GM18951 (cell line): ENCODE measurements around the gene COL23A1.
"Not testable (repeated sequence)": the region's sequence is repeated elsewhere in the genome, so short reads cannot be mapped to it uniquely, and the experiment has no call there.

Experiments
- POLR2A ChIP-seq: IDR thresholded peaks from 4 replicates; pipeline ENCODE4 v1.6.1; 2011; ENCODE audit warnings: mild to moderate bottlenecking; ENCODE audit not compliant: insufficient read length, insufficient read depth; ENCODE audit errors: extremely low read depth
- in situ Hi-C: fragments of 300-500 bp; cut with MboI; formaldehyde crosslinking; loops from one replicate; pipeline ENCODE4 v1.12.0; 2022; ENCODE audit warnings: low sequenced_read_pairs, mixed read lengths, inconsistent platforms; ENCODE audit not compliant: unreplicated experiment

Gene COL23A1

DNA sequence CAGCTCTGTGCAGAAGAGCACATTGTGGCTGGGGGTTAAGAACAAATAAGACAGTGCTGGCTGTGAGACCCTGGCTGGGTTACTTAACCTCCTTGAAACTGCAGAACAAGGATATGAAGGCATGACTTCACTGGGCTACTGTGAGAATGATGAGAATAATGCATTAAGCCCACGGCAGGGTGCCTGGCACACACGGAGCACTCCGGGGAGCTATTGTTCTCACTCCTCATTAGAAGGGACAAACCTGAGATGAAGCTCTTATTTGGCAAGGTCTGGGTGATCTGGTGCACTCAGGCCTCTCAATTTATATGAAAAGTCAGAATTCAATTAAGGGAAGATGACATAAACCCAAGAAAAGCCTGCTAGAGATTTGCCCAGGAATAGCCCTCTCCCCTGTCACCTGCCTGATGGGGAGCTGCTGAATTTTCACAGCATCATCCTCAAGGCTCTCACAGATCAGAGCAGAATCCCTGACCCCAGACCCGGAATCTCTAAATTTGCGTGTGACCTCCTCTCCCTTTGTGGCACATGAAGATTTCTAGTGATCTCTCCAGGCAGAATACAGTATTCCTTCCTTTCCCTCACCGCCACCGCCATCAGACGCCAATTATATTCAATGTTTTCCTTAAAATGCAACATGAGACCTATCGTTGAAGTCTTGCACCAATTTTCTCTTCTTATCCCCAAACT is 102.1 kb downstream of the COL23A1 start:
- no peak for TF ChIP-seq POLR2A
- in situ Hi-C loops = no loop called here

DNA sequence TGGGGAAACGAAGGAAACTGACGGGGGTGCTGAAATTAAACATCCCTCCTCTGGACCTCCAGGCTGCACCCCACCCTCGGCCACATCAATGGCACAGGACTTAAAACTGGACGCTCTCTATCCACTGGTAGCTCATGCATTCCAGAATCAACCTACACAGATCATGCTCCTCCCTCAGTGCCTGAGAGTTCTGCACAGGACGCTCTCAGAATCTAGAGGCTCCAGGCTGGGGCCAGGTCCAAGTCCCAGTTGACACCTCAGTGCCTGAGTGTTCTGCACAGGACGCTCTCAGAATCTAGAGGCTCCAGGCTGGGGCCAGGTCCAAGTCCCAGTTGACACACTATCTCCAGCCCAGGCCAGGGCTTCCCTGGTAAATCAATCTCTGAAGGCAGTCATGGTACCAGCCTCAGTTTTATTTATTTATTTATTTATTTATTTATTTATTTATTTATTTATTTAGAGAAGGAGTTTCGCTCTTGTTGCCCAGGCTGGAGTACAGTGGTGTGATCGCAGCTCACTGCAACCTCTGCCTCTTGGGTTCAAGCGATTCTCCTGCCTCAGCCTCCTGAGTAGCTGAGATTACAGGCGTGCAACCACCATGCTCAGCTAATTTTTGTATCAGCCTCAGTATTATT is 103.2 kb downstream of the COL23A1 start:
- in situ Hi-C loops = not testable (repeated sequence)

GRCh38 chr5:178486239-178486641 is 104.0 kb downstream of the COL23A1 start:
- in situ Hi-C loops = no loop called here
- no peak for TF ChIP-seq POLR2A

DNA sequence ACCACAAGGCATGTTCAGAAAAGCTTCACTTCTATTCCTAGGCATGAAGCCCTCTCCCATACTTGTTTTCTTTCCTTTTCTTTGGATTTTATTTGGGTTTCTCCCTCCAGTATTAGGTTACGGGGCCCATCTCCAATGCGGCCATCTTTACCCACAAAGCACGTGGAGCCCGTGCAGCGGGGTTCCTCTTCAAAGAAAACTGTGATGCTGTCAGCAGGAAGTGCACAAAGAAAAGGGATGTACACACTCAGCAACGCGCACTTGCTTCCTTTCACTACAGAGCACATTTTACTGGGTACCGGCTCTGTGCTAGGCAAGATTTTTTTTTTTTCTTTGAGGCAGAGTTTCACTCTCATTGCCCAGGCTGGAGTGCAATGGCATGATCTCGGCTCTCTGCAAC is 106.6 kb downstream of the COL23A1 start:
- no peak for TF ChIP-seq POLR2A
- in situ Hi-C loops = no loop called here

GRCh38 chr5:178479261-178479660 is 110.9 kb downstream of the COL23A1 start:
- in situ Hi-C loops = no loop called here

GRCh38 chr5:178478370-178478769 is 111.8 kb downstream of the COL23A1 start:
- TF ChIP-seq POLR2A = no peak
- in situ Hi-C loops = no loop called here

More at GRCh38 chr5:178479261-178479660, 110.9 kb downstream of the COL23A1 start:
- TF ChIP-seq POLR2A = no peak

- no peak for TF ChIP-seq POLR2A
- in situ Hi-C loops = no loop called here
Measured at GRCh38 chr5:178477802-178478201, 112.4 kb downstream of the COL23A1 start.

GRCh38 chr5:178476972-178477754 is 113.0 kb downstream of the COL23A1 start:
- in situ Hi-C loops = no loop called here
- TF ChIP-seq POLR2A = no peak

GRCh38 chr5:178476531-178476930 is 113.7 kb downstream of the COL23A1 start:
- in situ Hi-C loops = no loop called here
- no peak for TF ChIP-seq POLR2A

DNA sequence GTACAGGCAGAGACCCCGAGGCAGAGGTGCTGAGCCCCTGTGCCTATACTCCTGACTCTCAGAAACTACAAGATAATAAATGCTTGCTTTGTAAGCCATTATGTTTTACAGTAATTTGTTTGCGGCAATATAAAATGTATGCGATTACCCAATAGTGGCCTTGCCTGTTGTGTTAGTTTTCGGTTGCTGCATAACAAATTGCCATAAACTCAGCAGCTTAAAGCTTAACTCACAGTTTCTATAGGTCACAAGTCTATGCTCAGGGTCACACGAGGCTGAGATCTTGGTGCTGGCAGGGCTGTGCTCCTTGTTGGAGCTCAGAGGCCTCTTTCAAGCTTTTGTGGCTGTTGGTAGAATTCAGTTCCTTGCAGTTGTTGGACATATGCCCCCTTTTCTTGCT is 114.8 kb downstream of the COL23A1 start:
- TF ChIP-seq POLR2A = no peak

GRCh38 chr5:178474562-178475184 is 115.5 kb downstream of the COL23A1 start:
- in situ Hi-C loops = no loop called here
- TF ChIP-seq POLR2A = no peak

More for the DNA sequence above, 114.8 kb downstream of the COL23A1 start:
- in situ Hi-C loops = no loop called here

- in situ Hi-C loops = no loop called here
- no peak for TF ChIP-seq POLR2A
Measured at GRCh38 chr5:178473854-178474253, 116.3 kb downstream of the COL23A1 start.

DNA sequence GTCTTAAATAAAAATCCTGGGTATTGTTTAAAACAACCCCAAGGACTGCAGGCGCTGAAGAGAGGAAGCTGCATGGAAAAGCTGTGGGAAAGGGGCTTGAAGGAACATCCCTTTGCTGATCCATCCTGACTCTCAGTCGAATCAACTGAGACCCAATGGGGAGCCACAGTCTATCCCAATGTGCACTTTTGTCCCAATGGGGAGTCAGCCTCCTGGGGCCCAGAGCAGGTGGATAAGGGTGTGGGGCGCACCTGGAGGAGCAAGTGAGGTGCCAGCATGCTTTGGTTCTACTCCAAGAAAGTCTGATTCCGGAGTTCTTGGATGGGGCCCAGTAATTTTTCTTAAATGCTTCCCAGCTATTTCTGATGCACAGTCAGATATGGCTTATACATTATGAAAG is 118.1 kb downstream of the COL23A1 start:
- no peak for TF ChIP-seq POLR2A
- in situ Hi-C loops = no loop called here

DNA sequence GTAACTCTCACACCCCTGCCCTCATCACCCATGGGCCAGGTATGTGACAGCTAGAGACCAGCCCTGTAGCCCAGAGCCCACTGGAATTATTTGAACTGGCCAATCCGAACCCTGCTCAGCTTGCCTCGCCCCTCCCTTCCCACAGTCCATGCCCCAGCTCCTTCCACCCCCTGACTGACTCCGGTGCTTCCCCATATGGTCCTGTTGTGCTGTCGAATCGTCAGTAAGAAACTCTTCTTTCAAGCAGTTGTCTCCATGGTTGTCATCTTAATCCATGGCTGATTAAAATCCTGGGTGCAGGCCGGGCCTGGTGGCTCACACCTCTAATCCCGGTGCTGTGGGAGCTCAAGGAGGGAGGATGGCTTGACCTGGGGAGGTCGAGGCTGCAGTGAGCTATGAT is 118.5 kb downstream of the COL23A1 start:
- no peak for TF ChIP-seq POLR2A
- in situ Hi-C loops = no loop called here

DNA sequence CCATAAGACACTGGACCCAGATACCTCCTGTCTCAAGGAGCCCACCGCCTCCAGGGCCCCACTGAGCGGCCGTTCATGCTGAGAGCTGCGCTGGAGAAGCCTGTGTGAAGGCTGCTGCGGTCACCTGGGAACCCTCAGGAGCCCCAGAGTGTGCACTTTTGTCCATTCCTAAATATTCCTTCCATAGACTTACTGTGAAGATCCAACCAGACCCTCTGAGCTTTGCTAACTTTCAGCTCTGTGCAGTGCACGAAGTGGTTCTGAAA is 119.5 kb downstream of the COL23A1 start:
- TF ChIP-seq POLR2A = no peak
- in situ Hi-C loops = no loop called here
